Parathyroid adenoma (tissue), 2 donors: ENCODE results near the gene GNB1.
A peak's percentile ranks its signal among the peaks of the same experiment; 100 is the strongest.
"Not testable (repeated sequence)": the region's sequence is repeated elsewhere in the genome, so short reads cannot be mapped to it uniquely, and the experiment has no call there.

Experiments
- H2AFZ ChIP-seq: fragments of 300-600 bp; sonication (generic); one replicate; pipeline ENCODE4 v1.7.0; 2017; ENCODE audit warnings: antibody characterized with exemption, mild to moderate bottlenecking
- H3K27ac ChIP-seq: fragments of 300-600 bp; sonication (generic); one replicate; pipeline ENCODE4 v1.7.0; 2017
- H3K27me3 ChIP-seq: fragments of 300-600 bp; sonication (generic); one replicate; pipeline ENCODE4 v1.7.0; 2017; ENCODE audit warnings: low read length; ENCODE audit not compliant: control insufficient read depth, insufficient read depth
- H3K36me3 ChIP-seq: fragments of 300-600 bp; sonication (generic); one replicate; pipeline ENCODE4 v1.7.0; 2017; ENCODE audit warnings: low read length; ENCODE audit not compliant: control insufficient read depth, insufficient read depth
- H3K4me1 ChIP-seq: fragments of 300-600 bp; sonication (generic); one replicate; pipeline ENCODE4 v1.7.0; 2017; ENCODE audit warnings: control low read depth
- H3K4me2 ChIP-seq: fragments of 300-600 bp; sonication (generic); one replicate; pipeline ENCODE4 v1.7.0; 2017; ENCODE audit warnings: low read length
- H3K4me3 ChIP-seq: fragments of 300-600 bp; sonication (generic); one replicate; pipeline ENCODE4 v1.7.0; 2017; ENCODE audit warnings: low read depth, low read length
- H3K79me2 ChIP-seq: fragments of 300-600 bp; sonication (generic); one replicate; pipeline ENCODE4 v1.7.0; 2017; ENCODE audit warnings: control low read depth
- H3K9ac ChIP-seq: fragments of 300-600 bp; sonication (generic); one replicate; pipeline ENCODE4 v1.7.0; 2017; ENCODE audit warnings: mild to moderate bottlenecking
- H3K9me3 ChIP-seq: fragments of 300-600 bp; sonication (generic); one replicate; pipeline ENCODE4 v1.7.0; 2017; ENCODE audit warnings: low read length; ENCODE audit not compliant: control insufficient read depth
- TF ChIP-seq, protein P1 (sequence below): fragments of 300-600 bp; sonication (generic); IDR thresholded peaks from one replicate; pipeline ENCODE4 v1.7.0; 2017; ENCODE audit warnings: antibody characterized with exemption, mild to moderate bottlenecking
- donor health status: primary hyperparathyroidism.

GNB1 gene

GRCh38 chr1:1892079-1892762 lies 1.3 kb upstream of the GNB1 start:
- Histone ChIP-seq H3K27ac (peak overlapping the region; percentile 19), H3K9ac (no peak overlapping the region), H3K36me3 (no peaks in the 10 kb centered on the region), H3K4me2 (peak overlapping the region; percentile 91), H2AFZ (peak overlapping the region; percentile 79), H3K27me3 (no peaks in the 10 kb centered on the region), H3K4me1 (peaks cover 3% of the 10 kb centered on the region), H3K9me3 (no peaks in the 10 kb centered on the region), H3K79me2 (peaks cover 16% of the 10 kb centered on the region), H3K4me3 (peak overlapping the region; percentile 69)
- TF ChIP-seq, protein P1, sequence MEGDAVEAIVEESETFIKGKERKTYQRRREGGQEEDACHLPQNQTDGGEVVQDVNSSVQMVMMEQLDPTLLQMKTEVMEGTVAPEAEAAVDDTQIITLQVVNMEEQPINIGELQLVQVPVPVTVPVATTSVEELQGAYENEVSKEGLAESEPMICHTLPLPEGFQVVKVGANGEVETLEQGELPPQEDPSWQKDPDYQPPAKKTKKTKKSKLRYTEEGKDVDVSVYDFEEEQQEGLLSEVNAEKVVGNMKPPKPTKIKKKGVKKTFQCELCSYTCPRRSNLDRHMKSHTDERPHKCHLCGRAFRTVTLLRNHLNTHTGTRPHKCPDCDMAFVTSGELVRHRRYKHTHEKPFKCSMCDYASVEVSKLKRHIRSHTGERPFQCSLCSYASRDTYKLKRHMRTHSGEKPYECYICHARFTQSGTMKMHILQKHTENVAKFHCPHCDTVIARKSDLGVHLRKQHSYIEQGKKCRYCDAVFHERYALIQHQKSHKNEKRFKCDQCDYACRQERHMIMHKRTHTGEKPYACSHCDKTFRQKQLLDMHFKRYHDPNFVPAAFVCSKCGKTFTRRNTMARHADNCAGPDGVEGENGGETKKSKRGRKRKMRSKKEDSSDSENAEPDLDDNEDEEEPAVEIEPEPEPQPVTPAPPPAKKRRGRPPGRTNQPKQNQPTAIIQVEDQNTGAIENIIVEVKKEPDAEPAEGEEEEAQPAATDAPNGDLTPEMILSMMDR, result no peak

DNA sequence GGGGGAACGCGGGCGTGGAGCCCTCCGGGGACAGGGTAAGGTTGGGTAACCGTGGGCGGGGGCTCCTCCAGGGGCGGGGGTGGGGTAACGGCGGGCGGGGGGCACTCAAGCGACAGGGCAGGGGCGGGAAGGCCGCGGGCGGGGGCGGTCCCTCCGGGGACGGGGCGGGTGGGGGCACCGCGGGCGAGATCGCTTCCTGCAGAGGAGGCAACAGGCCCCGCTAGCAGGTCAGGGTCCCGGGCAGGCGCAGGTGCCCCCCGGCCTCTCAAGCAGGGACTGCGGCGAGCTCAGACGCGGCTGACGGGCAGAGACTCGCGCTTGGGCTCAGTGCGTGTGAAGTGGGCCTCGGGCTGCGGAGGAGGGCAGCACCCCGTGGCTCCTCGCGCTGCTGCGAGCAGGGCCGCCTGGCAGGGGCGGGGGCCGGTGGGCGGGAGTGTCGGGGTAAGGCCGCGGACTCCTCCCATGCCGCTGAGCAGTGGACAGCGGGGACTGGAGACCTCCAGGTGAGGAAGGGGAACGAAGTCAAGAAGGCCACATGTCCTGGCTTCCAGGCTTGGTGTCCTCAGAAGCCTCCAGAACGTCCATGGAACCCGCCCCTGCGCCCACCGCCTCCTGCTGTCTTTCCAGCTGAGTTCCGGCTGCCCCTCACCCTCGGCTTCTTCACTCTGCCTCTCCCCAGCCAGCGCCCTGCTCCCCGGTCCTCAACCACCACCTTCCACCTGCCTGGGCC lies 627 bp upstream of the GNB1 start:
- peaks cover 3% of the 10 kb centered on the region for H3K4me1 ChIP-seq
- no peaks in the 10 kb centered on the region for H3K27me3 ChIP-seq
- peak overlapping the region; percentile 69 for H3K4me3 ChIP-seq
- no peaks in the 10 kb centered on the region for H3K9me3 ChIP-seq
- H3K79me2 ChIP-seq, result peaks cover 18% of the 10 kb centered on the region
- H3K36me3 ChIP-seq, result no peaks in the 10 kb centered on the region
- H3K9ac ChIP-seq, result no peak overlapping the region
- peak overlapping the region; percentile 19 for H3K27ac ChIP-seq
- peak overlapping the region; percentile 79 for H2AFZ ChIP-seq
- peak overlapping the region; percentile 91 for H3K4me2 ChIP-seq
- TF ChIP-seq, protein P1, result no peak

GRCh38 chr1:1889847-1890505 lies 911 bp downstream of the GNB1 start:
- TF ChIP-seq, protein P1, result no peak
- peak overlapping the region; percentile 70 for H3K4me3 ChIP-seq
- H3K27ac ChIP-seq, result peak overlapping the region; percentile 54
- H3K4me2 ChIP-seq, result peak overlapping the region; percentile 88
- no peaks in the 10 kb centered on the region for H3K27me3 ChIP-seq
- H3K4me1 ChIP-seq, result peaks cover 3% of the 10 kb centered on the region
- no peaks in the 10 kb centered on the region for H3K36me3 ChIP-seq
- H2AFZ ChIP-seq, result peak overlapping the region; percentile 56
- no peaks in the 10 kb centered on the region for H3K9me3 ChIP-seq
- no peak overlapping the region for H3K9ac ChIP-seq
- peaks cover 21% of the 10 kb centered on the region for H3K79me2 ChIP-seq

DNA sequence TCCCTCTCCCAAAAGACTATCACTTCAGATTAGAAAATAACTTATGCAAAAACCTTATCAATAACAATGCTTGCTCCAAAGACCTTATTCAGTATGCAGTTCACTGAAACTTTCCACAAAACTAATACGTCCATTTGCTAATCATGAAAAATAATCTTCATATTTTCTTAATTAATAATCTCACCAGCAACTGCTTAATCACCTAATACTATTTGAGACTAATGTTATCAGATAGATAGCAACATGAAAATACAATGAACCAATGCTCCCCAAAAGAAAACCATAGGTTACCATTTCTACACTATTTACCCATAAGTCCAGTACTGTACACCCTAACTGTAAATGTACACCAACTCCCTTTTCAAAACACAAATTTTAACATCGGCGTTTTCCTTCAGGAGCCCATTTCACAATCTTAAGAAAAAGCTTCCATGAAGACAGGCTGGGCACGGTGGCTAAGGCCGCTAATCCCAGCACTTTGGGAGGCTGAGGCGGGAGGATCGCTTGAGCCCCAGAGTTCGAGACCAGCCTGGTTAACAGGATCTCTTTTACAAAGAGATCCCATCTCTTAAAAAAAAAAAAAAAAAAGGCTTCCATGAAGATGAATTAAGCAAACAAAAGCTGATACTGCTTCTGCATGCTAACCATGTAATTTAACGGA lies 1.7 kb downstream of the GNB1 start:
- Histone ChIP-seq H3K9ac (no peak overlapping the region), H3K4me1 (peaks cover 3% of the 10 kb centered on the region), H3K9me3 (no peaks in the 10 kb centered on the region), H2AFZ (no peak overlapping the region), H3K79me2 (peaks cover 21% of the 10 kb centered on the region), H3K36me3 (no peaks in the 10 kb centered on the region), H3K4me2 (peak overlapping the region; percentile 88), H3K27me3 (no peaks in the 10 kb centered on the region), H3K27ac (no peak overlapping the region), H3K4me3 (peak overlapping the region; percentile 70)
- TF ChIP-seq, protein P1, result no peak

DNA sequence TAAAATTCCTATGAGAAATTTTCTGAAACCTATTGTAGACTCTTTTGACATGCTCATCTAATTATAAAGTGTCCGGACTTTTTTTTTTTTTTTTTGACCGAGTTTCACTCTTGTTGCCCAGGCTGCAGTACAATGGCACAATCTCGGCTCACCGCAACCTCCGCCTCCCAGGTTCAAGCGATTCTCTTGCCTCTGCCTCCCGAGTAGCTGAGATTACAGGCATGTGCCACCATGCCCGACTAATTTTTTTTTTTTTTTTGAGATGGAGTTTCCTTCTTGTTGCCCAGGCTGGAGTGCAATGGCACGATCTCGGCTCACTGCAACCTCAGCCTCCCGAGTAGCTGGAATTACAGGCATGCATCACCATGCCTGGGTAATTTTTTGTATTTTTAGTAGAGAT lies 7.0 kb downstream of the GNB1 start:
- Histone ChIP-seq H3K27ac (peak overlapping the region; percentile 53), H3K4me1 (peaks cover 11% of the 10 kb centered on the region)
- H3K4me3 ChIP-seq, result not testable (repeated sequence)

More for the DNA sequence above, 7.0 kb downstream of the GNB1 start:
- not testable (repeated sequence) for H3K36me3 ChIP-seq, H3K9ac ChIP-seq, H2AFZ ChIP-seq, H3K9me3 ChIP-seq, H3K27me3 ChIP-seq
- peak overlapping the region; percentile 54 for H3K4me2 ChIP-seq
- H3K79me2 ChIP-seq, result peaks cover 43% of the 10 kb centered on the region
